GM19023 (cell line): ENCODE data around the gene GCAT.

Experiments used
- ATAC-seq: cut with Tn5 transposase; IDR thresholded peaks from one replicate; pipeline ENCODE4 v1.9.1; 2021; ENCODE audit warnings: mild to moderate bottlenecking, moderate library complexity; ENCODE audit not compliant: unreplicated experiment

GCAT gene

GRCh38 chr22:37807410-37808293, at the start of gene GCAT:
GCAT (plus strand) TSS chr22:37807934; CDS start chr22:37807968, 34 bp downstream.
- ATAC-seq = peak; percentile 75

DNA sequence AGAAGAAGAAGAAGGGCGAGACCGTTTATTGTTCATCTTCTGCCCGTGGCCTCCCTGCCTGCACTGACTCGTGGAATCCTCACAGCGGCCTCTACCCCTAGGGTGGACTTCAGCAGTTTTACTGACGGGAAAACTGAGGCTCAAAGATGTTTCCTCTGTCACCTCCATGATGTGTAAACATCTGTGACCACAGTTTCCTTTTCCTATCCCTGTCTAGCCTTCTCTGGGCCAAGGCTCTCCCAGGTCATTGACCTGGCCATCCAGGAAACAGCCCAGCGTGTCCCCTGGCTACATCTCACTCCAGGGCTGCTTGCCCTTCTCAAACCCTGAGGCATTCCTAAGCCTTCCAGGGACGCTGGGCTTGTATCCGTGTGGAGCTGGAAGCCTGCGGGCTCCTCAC, 49.0 kb upstream of the GCAT start:
- no peak for ATAC-seq

DNA sequence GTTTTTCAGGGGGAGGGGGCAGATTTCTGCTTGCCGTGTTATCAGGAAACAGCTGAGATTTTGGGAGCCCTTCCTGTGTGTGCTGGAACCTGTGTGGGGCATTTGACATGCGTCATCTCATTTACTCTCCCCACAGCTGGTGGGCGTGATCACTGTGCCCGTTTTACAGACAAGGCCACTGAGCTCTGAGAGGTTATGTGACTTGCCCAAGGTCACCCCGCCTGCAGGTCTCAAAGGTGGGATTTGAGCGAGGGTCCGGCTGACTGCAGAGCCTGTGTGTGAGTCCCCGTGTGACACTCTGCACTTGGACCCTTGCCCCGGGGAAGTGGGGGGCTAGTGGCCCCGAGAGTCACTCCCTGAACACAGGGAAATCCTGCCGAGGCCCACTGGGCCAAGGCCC, 48.5 kb upstream of the GCAT start:
- ATAC-seq = no peak

DNA sequence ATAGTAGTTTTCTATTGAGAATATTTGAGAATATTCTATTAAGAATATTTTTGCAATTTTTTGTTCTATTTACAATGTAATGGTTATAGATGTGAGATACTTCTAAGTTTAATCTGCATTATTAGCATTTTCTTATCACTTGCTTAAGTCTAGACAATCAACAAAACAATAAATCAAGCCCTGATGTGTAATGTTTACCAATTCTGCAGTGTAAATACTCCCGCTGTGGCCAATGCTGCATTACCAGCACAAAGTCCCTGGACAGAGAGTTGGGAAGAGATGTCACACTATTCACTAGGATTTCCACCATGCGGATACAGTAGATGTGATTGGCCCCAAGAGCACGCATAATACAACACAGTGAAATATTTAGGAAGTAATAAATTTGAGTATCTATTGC, 47.6 kb upstream of the GCAT start:
- no peak for ATAC-seq

GRCh38 chr22:37762389-37762836, 45.3 kb upstream of the GCAT start:
- no peak for ATAC-seq

DNA sequence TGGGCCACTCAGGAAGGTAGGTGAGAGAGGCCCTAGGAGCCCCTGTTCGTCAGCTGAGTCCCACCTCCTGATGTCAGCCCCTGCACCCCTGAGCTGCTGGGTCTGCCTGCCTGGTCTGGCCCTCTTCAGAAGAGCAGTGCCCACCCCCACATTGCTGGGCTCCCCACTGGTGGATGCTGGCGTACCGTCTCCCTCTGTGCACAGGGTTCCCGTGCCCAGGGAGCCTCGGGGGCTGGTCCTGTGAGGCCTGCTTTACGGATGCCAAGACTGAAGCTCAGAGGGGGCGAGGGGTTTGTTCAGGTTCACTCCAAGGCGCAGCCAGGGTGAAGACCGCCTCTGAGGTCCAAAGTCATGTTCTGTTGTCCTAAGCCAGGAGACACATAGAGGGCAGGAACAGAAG, 44.7 kb upstream of the GCAT start:
- no peak for ATAC-seq

DNA sequence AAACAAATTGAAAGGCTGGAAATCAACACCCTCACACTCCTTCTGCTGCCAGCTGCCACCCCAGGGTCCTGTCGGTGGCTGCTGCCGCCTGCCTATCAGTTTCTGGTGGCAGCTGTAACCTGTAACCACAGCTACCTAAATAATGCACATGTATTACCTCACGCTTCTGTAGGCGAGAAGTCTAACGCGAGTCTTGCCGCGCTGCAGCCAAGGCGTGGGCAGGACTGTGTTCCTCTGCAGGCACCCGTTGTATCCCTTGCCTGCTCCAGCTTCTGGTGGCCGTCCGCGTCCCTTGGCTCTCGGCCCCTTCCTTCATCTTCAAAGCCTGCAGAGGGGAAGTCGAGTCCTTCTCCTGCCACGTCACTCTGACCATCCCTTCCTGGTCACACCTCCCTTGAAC, 44.1 kb upstream of the GCAT start:
- ATAC-seq = no peak

GRCh38 chr22:37764622-37765021, 43.1 kb upstream of the GCAT start:
- ATAC-seq = no peak

- no peak for ATAC-seq
These were observed 42.2 kb upstream of the GCAT start for GRCh38 chr22:37765498-37765897.

DNA sequence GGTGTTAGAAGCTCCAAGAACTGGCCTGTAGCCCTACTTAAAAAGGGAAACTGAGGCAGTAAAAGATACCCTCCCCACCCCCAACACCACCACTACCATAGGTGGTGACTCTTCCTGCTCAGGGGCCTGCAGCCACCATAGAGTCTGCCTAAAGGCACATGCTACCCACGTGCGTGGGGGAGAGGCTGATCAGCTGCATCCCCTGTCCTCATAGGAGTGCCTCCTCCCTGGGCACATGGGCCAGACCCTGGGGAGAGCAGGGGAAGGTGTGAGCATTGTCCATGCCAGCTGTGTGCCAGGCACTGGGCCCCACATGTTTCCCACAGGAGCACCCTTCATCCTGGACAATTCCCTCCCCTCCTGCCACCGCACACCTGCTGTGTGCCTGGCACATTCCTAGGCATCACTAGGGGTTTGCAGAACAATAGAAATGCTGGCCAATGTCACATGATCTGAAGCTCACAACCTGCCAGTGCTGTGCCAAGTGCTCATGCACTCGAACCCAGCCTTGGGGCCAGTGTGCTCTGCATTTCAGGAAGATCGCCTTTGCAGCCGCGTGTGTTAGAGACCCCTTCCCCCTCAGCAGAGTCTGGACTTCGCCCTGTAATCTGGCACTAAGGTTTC, 41.7 kb upstream of the GCAT start:
- ATAC-seq = no peak

- ATAC-seq = no peak
These were observed 39.5 kb upstream of the GCAT start for GRCh38 chr22:37768273-37768672.

- no peak for ATAC-seq
These were observed 38.7 kb upstream of the GCAT start for GRCh38 chr22:37769056-37769455.

GRCh38 chr22:37771081-37771480, 36.7 kb upstream of the GCAT start:
- no peak for ATAC-seq

DNA sequence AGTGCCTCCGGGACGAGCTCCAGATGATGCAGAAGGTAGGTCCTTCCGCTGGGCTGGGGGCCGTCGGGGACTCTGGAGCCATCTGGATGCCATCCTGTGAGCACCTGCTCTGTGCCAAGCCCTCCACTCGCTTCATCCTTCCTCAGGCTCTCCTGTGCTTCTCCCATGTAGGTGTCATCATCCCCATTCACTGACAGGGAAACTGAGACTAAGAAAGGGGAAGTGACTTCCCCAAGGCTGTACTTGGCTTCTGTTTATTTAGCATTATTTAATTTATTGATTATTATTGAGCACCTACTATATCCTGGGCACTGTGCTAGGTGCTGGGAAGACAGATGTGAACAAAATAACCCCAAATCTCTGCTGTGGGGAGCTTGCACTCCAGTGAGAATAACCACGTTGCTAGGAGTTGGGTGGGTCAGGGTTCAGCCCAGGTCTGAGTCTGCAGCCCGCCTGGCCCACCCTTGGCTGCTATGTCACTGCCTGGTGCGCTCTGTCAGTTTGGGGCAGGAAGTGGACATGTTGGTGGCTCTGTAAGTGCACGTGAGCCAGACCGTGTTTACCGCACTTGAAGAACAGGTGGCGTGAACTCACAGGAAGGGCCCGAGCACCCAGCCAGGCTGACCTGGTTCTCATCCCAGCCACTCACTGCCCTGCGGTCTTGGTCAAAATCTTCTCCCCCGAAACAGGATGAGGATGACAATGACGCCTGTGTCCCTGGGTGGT, 35.9 kb upstream of the GCAT start:
- no peak for ATAC-seq

DNA sequence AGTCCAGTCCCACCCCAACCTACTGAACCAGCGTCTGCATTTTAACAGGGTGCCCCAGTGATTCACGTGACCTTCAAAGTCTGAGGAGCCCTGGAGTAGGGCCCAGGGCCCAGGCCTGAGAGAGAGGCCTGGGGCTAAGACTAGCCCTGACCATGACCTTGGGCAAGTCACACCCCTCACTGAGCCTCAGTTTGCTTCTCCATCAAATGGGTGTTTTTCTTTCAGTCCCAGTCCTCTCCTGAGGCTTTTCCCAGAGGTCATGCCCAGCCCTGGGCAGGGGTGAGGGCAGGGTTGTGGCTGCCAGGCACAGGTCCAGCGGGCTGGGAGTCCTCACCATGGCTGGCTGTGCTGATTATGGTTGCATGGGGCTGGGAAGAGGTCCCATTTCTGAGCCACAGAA, 33.0 kb upstream of the GCAT start:
- ATAC-seq = no peak

GRCh38 chr22:37775785-37776638, 31.7 kb upstream of the GCAT start:
- no peak for ATAC-seq

GRCh38 chr22:37776639-37777005, 31.1 kb upstream of the GCAT start:
- ATAC-seq = no peak

DNA sequence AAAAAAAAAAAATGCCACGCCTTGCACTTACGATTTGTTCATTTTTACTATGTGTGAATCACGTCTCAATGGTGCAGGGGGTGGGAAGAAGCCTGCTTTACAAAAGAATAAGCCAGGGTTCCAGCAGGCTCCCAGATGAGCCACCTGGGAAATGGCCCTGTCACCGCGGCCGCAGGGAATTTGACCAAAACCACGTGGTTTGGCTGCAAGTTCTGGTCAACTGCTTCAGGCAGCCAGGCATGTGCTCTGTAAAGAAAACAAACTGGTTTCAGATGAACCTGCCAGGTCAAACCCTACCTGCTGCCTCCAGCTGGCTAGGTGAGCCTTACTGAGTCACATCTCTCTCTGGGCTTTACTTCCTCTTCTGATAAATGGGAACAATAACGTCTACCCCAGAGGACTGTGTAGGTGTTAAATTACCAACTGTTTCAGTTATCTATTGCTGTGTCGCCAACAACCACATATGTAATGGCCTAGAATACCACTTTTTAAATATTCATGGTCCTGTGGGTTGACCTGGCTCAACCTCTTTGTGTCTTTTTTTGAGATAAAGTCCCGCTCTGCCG, 30.5 kb upstream of the GCAT start:
- ATAC-seq = no peak

GRCh38 chr22:37778370-37779009, 29.2 kb upstream of the GCAT start:
- ATAC-seq = no peak

GRCh38 chr22:37781434-37782059, 26.2 kb upstream of the GCAT start:
- ATAC-seq = no peak
